Measurements from ENCODE around the gene GSG1L.

Gene GSG1L

GRCh38 chr16:27784351-27785306, 278.9 kb downstream of the GSG1L start:
- no peak for DNase-seq

- DNase-seq = no peak
Measured at GRCh38 chr16:27781981-27782880, 281.3 kb downstream of the GSG1L start.

- no peak for DNase-seq
Measured at GRCh38 chr16:27781195-27781524, 282.4 kb downstream of the GSG1L start.

- no peak for DNase-seq
Measured at GRCh38 chr16:27780468-27781194, 282.9 kb downstream of the GSG1L start.

- DNase-seq = no peak
Measured at GRCh38 chr16:27779641-27780164, 283.8 kb downstream of the GSG1L start.

- DNase-seq = no peak
Measured at GRCh38 chr16:27778926-27779570, 284.5 kb downstream of the GSG1L start.

- no peak for DNase-seq
Measured at GRCh38 chr16:27778171-27778925, 285.2 kb downstream of the GSG1L start.

GRCh38 chr16:27777527-27777926, 286.0 kb downstream of the GSG1L start:
- DNase-seq = no peak

GRCh38 chr16:27776556-27777225, 286.8 kb downstream of the GSG1L start:
- DNase-seq = no peak

- DNase-seq = no peak
Measured at GRCh38 chr16:27775254-27775653, 288.3 kb downstream of the GSG1L start.

GRCh38 chr16:27774779-27775178, 288.7 kb downstream of the GSG1L start:
- DNase-seq = no peak

GRCh38 chr16:27773344-27773743, 290.2 kb downstream of the GSG1L start:
- DNase-seq = no peak

GRCh38 chr16:27772093-27772825, 291.3 kb downstream of the GSG1L start:
- no peak for DNase-seq

- DNase-seq = no peak
Measured at GRCh38 chr16:27771201-27771910, 292.2 kb downstream of the GSG1L start.

- no peak for DNase-seq
Measured at GRCh38 chr16:27770271-27771196, 293.0 kb downstream of the GSG1L start.

GRCh38 chr16:27769561-27770255, 293.8 kb downstream of the GSG1L start:
- DNase-seq = no peak

GRCh38 chr16:27768651-27769272, 294.8 kb downstream of the GSG1L start:
- DNase-seq = no peak
